Measurements from ENCODE around the gene XYLT1. TPM values are rescaled to one million over a fixed set of nuclear protein-coding genes. Genes with fewer than 3 reads are reported as not detected.
A peak's percentile ranks its signal among the peaks of the same experiment; 100 is the strongest.

XYLT1 gene
- total and polyA plus RNA-seq, 2 of the 13 experiments (the other 11 are each of a cell fraction or from before 2014, with no cell fraction given) = not detected

DNA sequence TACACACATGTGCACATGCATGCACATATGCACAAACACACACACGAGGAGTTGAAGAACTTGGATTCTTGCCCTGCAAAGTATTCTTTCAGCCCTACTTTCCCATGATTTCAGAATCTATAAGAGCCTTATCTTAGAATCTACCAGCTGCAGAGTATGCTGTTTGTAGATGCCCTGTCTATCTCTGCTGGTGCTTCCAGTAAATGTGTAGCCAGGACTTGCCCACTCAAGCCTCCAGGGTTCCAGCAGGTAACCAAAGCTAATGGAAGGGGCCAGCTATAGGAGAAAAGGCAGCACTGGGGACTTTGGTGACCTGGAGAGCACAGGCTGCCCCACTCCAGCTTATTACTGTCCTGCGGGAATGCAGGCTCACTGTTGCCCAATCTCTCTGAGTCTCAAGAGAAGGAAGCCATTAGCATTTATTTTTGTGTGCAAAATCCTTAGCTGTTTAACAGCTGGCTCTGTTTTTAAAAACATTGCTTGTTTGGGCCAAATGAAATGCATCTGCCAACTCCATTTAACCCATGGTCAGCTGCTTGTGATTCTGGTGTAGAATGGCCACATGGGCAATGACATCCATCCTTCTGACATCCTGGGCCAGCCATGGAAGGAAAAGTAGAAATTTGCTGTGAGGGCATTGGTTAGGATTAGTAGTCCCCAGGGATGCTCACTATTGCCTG lies 28.6 kb upstream of the XYLT1 start:
- no peak for ATAC-seq

DNA sequence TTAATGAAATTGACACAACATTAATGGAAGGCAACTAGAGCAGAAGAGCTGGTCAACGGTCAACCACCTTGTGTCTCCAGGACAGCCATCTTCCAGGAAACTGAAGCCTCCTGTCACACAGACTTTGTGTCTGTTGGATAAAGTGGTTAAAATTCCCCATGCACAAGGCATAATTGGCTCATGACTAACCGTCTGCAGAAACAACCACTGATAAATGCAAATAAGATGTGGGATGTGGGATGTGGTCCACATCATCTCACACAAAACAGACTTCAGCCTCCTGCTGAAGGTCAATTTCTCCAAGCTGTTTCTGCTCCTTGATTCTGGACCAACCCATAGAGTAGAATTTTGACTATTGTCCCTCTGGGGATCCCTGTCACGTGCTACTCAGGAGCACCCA lies 26.9 kb upstream of the XYLT1 start:
- BruUV-seq (replicated peaks) = no TSS peak

More for the DNA sequence above, 28.6 kb upstream of the XYLT1 start:
- Histone ChIP-seq H3K9ac (ENCODE audit: insufficient read depth, low read depth, low read length) (no peak overlapping the region), H3K79me2 (ENCODE audit: insufficient read depth, low read length) (no peaks in the 10 kb centered on the region), H3K27me3 (ENCODE audit: control insufficient read depth in 1 of 2, insufficient read depth in 2 of 2, low read length in 2 of 2) (peaks cover 0 to 4% of the 10 kb centered on the region in 2 experiments; a peak in 1 of 5 replicates), H3K9me3 (ENCODE audit: low read length) (no peaks in the 10 kb centered on the region), H3K4me3 (replicated peaks in 1 of 3; ENCODE audit: insufficient read depth in 1 of 3, low read depth in 2 of 3, low read length in 3 of 3) (no peak overlapping the region), H4K20me1 (ENCODE audit: insufficient read depth, low read length) (no peaks in the 10 kb centered on the region), H3K36me3 (replicated peaks in 1 of 2; ENCODE audit: control insufficient read depth in 1 of 2, insufficient read depth in 2 of 2, low read length in 2 of 2) (no peaks in the 10 kb centered on the region), H2AFZ (ENCODE audit: low read length) (no peak overlapping the region), H3K4me2 (ENCODE audit: low read depth, low read length) (no peak overlapping the region), H3K27ac (ENCODE audit: extremely low read length, insufficient read depth, low read length) (no peak overlapping the region), H3K4me1 (ENCODE audit: insufficient read depth, low read length) (no peaks in the 10 kb centered on the region)
- intact Hi-C loops (cut with micrococcal nuclease; ENCODE audit: unreplicated experiment) (no loop called here), in situ Hi-C loops (cut with HindIII; ENCODE audit: extremely low pct_ligation_motif_present, low pct_unique_long_range_greater_than_20kb) (no loop called here)
- TF ChIP-seq, protein P1, sequence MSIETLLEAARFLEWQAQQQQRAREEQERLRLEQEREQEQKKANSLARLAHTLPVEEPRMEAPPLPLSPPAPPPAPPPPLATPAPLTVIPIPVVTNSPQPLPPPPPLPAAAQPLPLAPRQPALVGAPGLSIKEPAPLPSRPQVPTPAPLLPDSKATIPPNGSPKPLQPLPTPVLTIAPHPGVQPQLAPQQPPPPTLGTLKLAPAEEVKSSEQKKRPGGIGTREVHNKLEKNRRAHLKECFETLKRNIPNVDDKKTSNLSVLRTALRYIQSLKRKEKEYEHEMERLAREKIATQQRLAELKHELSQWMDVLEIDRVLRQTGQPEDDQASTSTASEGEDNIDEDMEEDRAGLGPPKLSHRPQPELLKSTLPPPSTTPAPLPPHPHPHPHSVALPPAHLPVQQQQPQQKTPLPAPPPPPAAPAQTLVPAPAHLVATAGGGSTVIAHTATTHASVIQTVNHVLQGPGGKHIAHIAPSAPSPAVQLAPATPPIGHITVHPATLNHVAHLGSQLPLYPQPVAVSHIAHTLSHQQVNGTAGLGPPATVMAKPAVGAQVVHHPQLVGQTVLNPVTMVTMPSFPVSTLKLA (IDR thresholded peaks at IDR 0.05) = peak; percentile 27; the same call in 1 of the 2 replicates
- no peak for TF ChIP-seq KMT2B (CRISPR knock-in tag; IDR thresholded peaks at IDR 0.05)
- WGBS (ENCODE audit: low lambda C conversion rate) = 0% methylated on average over 2 of the region's 2 CpGs
- no TSS peak for BruUV-seq (replicated peaks)
- FAIRE-seq (no peak), DNase-seq (ENCODE audit: low spot score) (no peak)
- POLR2A ChIA-PET = no interaction called here
- CTCF ChIA-PET (ENCODE audit: low intra/inter-chr PET ratio, low total read pairs) = no interaction called here

More for the DNA sequence above, 26.9 kb upstream of the XYLT1 start:
- Histone ChIP-seq H3K9ac (ENCODE audit: insufficient read depth, low read depth, low read length) (no peak overlapping the region), H3K4me2 (ENCODE audit: low read depth, low read length) (no peak overlapping the region), H3K36me3 (replicated peaks in 1 of 2; ENCODE audit: control insufficient read depth in 1 of 2, insufficient read depth in 2 of 2, low read length in 2 of 2) (no peaks in the 10 kb centered on the region), H3K27ac (ENCODE audit: extremely low read length, insufficient read depth, low read length) (no peak overlapping the region), H3K4me1 (ENCODE audit: insufficient read depth, low read length) (no peaks in the 10 kb centered on the region), H3K9me3 (ENCODE audit: low read length) (no peaks in the 10 kb centered on the region), H2AFZ (ENCODE audit: low read length) (no peak overlapping the region), H3K79me2 (ENCODE audit: insufficient read depth, low read length) (no peaks in the 10 kb centered on the region), H4K20me1 (ENCODE audit: insufficient read depth, low read length) (no peaks in the 10 kb centered on the region), H3K27me3 (ENCODE audit: control insufficient read depth in 1 of 2, insufficient read depth in 2 of 2, low read length in 2 of 2) (peaks cover 0 to 4% of the 10 kb centered on the region in 2 experiments; a peak in 1 of 5 replicates), H3K4me3 (replicated peaks in 1 of 3; ENCODE audit: insufficient read depth in 1 of 3, low read depth in 2 of 3, low read length in 3 of 3) (no peak overlapping the region)
- DNase-seq (ENCODE audit: low spot score) (no peak), ATAC-seq (no peak), FAIRE-seq (no peak)
- ChIA-PET CTCF (ENCODE audit: low intra/inter-chr PET ratio, low total read pairs) (no interaction called here), POLR2A (no interaction called here)
- in situ Hi-C loops (cut with HindIII; ENCODE audit: extremely low pct_ligation_motif_present, low pct_unique_long_range_greater_than_20kb) = no loop called here
- TF ChIP-seq NAIF1 (CRISPR knock-in tag; IDR thresholded peaks at IDR 0.05; ENCODE audit: borderline replicate concordance) = no peak
- TF ChIP-seq ZNF780A (CRISPR knock-in tag; IDR thresholded peaks at IDR 0.05) = no peak
- 2% methylated on average over 3 of the region's 3 CpGs for WGBS (ENCODE audit: low lambda C conversion rate)
- intact Hi-C loops (cut with micrococcal nuclease; ENCODE audit: unreplicated experiment) = no loop called here

Measured in HepG2 (cell line).